GM10248 (cell line): ENCODE data around the gene CLRN3.

Experiments
- CTCF ChIA-PET: fragments of 300-600 bp; sonication (Branson Sonifier 250); formaldehyde crosslinking; extraction: SDS; loops from one replicate; lab custom pipeline; 2021; ENCODE audit warnings: antibody characterized with exemption; lab: Yijun Ruan, JAX
- POLR2A ChIA-PET: fragments of 350-650 bp; sonication (Branson Sonifier 250); formaldehyde crosslinking; extraction: SDS; loops from one replicate; lab custom pipeline; 2020; ENCODE audit warnings: antibody characterized with exemption; lab: Yijun Ruan, JAX
- DNase-seq: peaks from one replicate; pipeline ENCODE4 v3.0.0; 2012; ENCODE audit errors: extremely low spot score
- TF ChIP-seq, protein P1 (sequence below): IDR thresholded peaks from 2 replicates; pipeline ENCODE4 v1.5.1; 2012; ENCODE audit warnings: mild to moderate bottlenecking, low read depth; ENCODE audit errors: extremely low read depth, missing control alignments, control extremely low read depth

Gene CLRN3

DNA sequence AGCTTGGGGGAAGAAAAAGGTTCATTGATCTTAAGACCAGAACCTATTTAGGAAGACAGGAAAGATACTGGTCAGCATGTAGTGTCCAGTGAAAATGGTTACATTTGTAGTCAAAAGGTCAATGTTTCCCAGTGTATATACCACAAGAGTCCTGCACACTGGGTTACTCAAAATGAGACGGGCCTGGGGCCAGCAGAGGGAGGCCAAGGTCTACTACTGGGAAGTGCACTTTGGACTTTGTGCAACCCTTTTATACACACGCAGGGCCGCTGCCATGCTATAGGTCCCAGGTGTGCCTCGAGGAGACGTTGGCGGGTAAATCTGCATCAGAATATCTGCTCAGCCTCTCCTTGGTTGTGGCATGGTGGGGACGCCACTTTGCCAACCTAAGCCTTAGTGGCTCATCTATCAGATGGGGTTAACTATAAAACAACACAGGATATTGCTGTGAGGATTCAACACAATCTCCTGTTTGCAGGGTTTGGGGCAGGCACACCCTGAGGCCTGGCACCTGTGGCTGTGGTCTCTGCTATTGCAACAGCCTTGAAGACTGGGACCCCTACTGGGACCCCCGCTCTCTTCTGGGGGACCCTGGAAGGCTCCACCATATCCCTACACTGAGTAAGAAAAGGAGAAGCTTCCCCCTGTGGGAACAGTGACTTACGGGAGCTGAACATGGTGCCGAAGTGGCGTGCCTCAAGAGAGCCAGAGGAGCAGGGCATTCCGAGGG lies 19.7 kb downstream of the CLRN3 start:
- CTCF ChIA-PET: no interaction called here
- POLR2A ChIA-PET: no interaction called here
- DNase-seq: no peak
- TF ChIP-seq, protein P1, sequence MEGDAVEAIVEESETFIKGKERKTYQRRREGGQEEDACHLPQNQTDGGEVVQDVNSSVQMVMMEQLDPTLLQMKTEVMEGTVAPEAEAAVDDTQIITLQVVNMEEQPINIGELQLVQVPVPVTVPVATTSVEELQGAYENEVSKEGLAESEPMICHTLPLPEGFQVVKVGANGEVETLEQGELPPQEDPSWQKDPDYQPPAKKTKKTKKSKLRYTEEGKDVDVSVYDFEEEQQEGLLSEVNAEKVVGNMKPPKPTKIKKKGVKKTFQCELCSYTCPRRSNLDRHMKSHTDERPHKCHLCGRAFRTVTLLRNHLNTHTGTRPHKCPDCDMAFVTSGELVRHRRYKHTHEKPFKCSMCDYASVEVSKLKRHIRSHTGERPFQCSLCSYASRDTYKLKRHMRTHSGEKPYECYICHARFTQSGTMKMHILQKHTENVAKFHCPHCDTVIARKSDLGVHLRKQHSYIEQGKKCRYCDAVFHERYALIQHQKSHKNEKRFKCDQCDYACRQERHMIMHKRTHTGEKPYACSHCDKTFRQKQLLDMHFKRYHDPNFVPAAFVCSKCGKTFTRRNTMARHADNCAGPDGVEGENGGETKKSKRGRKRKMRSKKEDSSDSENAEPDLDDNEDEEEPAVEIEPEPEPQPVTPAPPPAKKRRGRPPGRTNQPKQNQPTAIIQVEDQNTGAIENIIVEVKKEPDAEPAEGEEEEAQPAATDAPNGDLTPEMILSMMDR: no peak

DNA sequence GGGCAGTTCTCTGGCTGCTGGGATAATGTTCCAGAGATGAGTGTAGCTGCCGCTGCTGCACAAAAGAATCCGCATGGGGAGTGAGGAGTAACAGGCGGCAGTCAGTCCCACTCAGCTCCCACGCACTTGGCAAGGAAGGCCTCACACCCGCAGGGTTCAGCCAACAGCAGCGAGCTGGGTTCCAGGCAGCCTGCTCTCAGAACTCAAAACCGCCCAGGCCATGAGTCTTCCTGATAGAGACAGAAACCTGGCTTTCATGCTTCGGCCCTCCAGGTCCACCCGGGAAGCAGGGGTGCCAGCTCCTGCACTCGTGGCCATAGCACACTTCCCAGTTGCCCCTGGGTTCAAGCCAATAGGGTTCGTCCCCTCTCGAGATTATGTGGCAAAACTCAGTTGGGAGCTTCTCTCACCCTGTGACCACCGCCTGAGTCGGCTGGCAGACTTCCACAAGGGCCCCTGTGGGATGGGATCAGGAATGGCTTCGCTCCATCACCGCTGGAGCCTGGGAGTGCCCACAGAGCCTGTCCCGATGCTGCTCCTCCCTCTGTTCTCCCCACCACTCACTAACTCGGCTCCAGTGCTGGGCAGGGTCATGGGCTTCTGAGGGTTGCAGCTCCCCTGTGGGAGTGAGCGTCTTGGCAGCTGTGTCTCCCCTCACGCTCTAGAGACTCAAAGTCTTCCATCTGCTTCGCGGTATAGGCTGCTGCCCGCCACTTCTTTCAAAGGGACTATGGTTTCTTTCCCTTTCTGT lies 20.6 kb downstream of the CLRN3 start:
- CTCF ChIA-PET: no interaction called here
- POLR2A ChIA-PET: no interaction called here
- TF ChIP-seq, protein P1: no peak
- no peak for DNase-seq

DNA sequence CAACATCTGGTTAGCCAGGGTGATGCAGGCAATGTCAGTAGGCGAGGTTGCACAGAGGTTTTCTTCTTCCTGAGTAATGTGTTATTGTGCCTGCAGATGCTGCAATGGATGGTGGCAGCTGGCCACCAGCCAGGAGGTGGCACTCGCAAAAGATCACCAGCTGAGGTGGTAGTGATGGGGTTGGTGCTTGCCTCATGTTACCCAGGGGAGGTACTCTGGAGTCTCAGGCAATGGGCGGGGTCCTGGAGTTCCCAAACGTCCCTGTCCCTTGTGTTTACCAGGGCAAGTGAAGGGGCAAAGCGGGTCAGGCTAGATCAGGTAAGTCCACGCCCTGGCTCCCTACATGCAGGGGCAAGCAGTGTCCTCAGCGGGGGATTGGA lies 21.1 kb downstream of the CLRN3 start:
- no peak for DNase-seq
- ChIA-PET CTCF (no interaction called here), POLR2A (no interaction called here)
- TF ChIP-seq, protein P1: no peak

DNA sequence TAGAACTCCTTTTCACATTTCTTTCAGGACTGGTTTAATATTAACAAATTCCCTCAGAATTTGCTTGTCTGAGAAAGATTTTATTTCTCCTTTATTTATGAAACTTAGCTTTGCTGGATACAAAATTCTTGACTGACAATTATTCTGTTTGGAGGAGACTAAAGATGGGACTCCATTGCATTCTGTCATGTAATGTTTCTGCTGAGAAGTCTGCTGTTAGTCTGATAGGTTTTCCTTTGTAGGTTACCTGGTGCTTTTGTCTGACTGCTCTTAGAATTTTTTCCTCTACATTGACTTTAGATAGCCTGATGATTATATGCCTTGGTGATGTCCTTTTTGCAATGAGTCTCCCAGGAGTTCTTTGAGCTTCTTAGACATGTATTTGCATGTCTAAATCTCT lies 23.4 kb downstream of the CLRN3 start:
- no peak for DNase-seq
- POLR2A ChIA-PET: no interaction called here
- CTCF ChIA-PET: interaction anchor here (1.3 kb wide), 1 partner anchor 16 kb away, joined by 3 read pairs; no protein-coding TSS in a partner anchor
- TF ChIP-seq, protein P1: no peak

DNA sequence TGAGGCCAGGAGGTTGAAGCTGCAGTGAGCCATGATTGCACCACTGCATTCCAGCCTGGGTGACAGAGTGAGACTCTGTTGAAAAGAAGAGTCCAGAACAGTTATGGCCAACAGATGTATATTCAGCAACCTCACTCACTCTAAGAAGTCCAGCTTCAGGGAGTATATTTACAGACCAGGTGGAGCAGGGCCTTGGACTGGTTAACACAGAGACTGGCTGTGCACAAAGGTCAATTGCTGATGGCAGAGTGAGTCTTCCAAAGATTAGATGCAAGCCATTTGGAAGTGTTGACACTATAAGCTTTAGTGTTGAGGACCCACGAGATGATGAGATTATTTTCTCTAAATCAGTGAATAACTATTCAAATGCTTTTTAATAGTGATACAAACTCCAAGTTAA lies 24.9 kb downstream of the CLRN3 start:
- no peak for DNase-seq
- ChIA-PET POLR2A (no interaction called here), CTCF (interaction anchor here (1.5 kb wide), 1 partner anchor 13 kb away, joined by 6 read pairs; no protein-coding TSS in a partner anchor)
- TF ChIP-seq, protein P1: no peak

DNA sequence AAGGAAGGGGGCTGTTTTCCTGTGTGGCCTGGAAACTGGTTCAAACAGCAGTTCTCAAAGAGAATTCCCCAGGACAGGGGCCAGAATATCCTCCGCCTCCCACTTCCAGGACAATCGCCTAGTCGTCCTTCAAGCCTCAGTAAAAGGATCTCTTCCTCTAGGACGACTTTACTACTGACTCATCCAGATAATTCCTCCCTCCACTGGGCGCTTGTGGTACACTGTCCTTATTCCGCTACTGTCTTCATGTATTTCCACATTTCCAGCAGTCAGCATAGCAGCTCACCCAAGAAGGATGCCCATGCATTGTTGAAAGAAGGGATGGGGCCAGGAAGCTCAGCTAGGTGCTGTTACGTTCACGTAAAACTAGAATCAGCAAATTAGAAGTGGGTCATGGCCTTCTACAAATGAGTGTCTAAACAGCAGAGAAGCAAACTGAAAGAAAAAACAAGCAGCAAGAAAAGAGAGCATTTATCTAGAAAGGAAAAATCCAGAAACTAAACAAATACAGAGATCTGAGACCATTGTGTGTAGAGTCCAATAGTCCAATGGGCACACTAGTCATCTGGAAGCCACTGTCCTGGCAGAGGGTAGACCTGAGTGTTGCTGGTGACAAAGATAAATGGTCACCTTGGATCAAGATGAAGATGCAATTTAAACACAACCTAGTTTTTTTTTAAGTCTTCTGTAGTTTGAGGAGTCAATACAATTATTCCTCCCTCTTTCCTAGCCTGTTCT lies 26.3 kb downstream of the CLRN3 start:
- ChIA-PET CTCF (no interaction called here), POLR2A (no interaction called here)
- DNase-seq: no peak
- TF ChIP-seq, protein P1: no peak
